Measurements from ENCODE around the gene CROCC2. TPM values are rescaled to one million over a fixed set of nuclear protein-coding genes. Genes with fewer than 3 reads are reported as not detected.

CROCC2 gene
- total RNA-seq, 1 donor from 2014 or later: not detected

- H3K4me3 ChIP-seq (ENCODE audit: low read depth, low read length): no peak overlapping the region
- TF ChIP-seq, protein P1, sequence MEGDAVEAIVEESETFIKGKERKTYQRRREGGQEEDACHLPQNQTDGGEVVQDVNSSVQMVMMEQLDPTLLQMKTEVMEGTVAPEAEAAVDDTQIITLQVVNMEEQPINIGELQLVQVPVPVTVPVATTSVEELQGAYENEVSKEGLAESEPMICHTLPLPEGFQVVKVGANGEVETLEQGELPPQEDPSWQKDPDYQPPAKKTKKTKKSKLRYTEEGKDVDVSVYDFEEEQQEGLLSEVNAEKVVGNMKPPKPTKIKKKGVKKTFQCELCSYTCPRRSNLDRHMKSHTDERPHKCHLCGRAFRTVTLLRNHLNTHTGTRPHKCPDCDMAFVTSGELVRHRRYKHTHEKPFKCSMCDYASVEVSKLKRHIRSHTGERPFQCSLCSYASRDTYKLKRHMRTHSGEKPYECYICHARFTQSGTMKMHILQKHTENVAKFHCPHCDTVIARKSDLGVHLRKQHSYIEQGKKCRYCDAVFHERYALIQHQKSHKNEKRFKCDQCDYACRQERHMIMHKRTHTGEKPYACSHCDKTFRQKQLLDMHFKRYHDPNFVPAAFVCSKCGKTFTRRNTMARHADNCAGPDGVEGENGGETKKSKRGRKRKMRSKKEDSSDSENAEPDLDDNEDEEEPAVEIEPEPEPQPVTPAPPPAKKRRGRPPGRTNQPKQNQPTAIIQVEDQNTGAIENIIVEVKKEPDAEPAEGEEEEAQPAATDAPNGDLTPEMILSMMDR (IDR thresholded peaks at IDR 0.05; ENCODE audit: insufficient read depth, low read length, poor library complexity, severe bottlenecking): no peak
- no peaks in the 10 kb centered on the region for H3K36me3 ChIP-seq (ENCODE audit: control insufficient read depth, insufficient read depth, low read length)
- peaks cover 18% of the 10 kb centered on the region for H3K27me3 ChIP-seq (ENCODE audit: control insufficient read depth, insufficient read depth, low read length)
- DNase-seq (ENCODE audit: low read depth): no peak
These were observed 28.0 kb downstream of the CROCC2 start for GRCh38 chr2:240933966-240934700.

DNA sequence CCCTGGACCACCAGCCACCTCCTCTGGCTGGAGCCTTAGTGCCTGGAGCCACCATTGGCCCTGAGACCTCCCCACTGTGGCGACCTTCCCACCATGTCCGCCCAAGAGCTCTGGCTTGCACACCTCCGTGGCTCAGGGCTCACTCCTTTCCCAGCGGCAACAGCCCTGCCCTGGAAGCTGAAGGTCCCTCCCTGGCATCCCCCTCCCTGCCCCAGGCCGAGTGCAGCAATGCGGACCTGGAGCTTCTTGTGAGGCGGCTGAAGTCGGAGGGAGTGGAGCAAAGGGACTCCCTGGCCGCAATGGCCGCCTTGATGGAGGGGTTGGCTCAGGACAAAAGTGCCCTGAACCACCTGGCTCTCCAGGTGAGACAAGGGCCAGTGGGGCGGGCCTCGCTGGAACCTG lies 28.6 kb downstream of the CROCC2 start:
- TF ChIP-seq, protein P1 (IDR thresholded peaks at IDR 0.05; ENCODE audit: insufficient read depth, low read length, poor library complexity, severe bottlenecking): no peak
- peaks cover 18% of the 10 kb centered on the region for H3K27me3 ChIP-seq (ENCODE audit: control insufficient read depth, insufficient read depth, low read length)
- no peaks in the 10 kb centered on the region for H3K36me3 ChIP-seq (ENCODE audit: control insufficient read depth, insufficient read depth, low read length)
- DNase-seq (ENCODE audit: low read depth): no peak
- H3K4me3 ChIP-seq (ENCODE audit: low read depth, low read length): no peak overlapping the region

DNA sequence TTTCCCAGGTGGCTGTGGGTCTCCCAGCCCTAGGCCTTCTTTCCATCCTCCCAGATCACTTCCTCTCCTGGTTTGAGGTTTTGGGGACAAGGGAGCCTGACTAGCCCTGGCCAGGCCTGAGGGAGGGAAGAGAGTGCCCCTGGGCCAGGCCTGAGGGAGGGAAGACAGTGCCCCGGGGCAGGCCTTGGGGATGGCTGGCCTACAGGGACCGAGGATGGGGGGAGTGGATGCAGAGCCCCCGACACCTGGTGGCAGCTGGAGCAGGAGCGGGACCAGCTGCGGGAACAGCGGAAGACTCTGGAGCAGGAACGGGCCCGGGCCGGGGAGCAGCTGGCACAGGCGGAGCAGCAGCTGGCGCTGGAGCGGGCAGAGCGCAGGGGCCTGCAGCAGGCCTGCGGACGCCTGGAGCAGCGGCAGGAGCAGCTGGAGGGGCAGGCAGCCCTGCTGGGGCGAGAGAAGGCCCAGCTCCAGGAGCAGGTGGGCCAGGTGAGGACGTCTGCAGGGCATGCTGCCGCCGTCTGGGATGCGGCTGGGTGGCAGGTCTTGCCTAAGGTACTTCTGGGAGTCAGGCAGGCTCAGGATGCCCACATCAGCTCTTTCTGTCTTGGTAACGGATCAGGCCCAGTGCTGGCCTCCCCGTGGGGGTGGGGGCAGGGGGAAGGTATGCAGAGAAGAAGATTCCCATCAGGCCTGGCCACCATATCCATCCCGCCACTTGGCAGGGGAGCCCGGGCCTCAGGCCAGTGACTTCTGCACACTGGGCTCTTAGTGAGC lies 29.2 kb downstream of the CROCC2 start:
- no peak for DNase-seq (ENCODE audit: low read depth)
- Histone ChIP-seq H3K4me3 (ENCODE audit: low read depth, low read length) (no peak overlapping the region), H3K36me3 (ENCODE audit: control insufficient read depth, insufficient read depth, low read length) (no peaks in the 10 kb centered on the region), H3K27me3 (ENCODE audit: control insufficient read depth, insufficient read depth, low read length) (peaks cover 14% of the 10 kb centered on the region)
- TF ChIP-seq, protein P1 (IDR thresholded peaks at IDR 0.05; ENCODE audit: insufficient read depth, low read length, poor library complexity, severe bottlenecking): no peak

DNA sequence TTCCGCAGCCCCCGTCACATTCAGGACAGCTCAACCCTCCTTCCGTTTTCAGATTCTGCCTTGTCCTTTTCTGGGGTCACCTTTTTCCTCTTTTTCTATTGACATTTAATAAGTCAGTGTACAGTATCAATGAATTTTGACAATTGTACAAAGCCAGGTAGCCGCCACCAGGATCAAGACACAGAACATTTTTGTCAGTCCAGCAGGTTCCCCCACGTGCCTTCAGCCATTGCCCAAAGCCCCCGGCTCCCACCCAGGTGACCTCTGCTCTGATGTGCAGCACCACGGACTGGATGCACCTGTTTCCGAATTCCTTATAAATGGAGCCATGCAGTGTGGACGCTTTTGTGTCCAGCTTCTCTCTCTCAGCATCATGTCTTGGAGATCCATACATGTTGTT lies 30.0 kb downstream of the CROCC2 start:
- Histone ChIP-seq H3K4me3 (ENCODE audit: low read depth, low read length) (no peak overlapping the region), H3K27me3 (ENCODE audit: control insufficient read depth, insufficient read depth, low read length) (peaks cover 9% of the 10 kb centered on the region), H3K36me3 (ENCODE audit: control insufficient read depth, insufficient read depth, low read length) (no peaks in the 10 kb centered on the region)
- TF ChIP-seq, protein P1 (IDR thresholded peaks at IDR 0.05; ENCODE audit: insufficient read depth, low read length, poor library complexity, severe bottlenecking): no peak
- DNase-seq (ENCODE audit: low read depth): no peak

DNA sequence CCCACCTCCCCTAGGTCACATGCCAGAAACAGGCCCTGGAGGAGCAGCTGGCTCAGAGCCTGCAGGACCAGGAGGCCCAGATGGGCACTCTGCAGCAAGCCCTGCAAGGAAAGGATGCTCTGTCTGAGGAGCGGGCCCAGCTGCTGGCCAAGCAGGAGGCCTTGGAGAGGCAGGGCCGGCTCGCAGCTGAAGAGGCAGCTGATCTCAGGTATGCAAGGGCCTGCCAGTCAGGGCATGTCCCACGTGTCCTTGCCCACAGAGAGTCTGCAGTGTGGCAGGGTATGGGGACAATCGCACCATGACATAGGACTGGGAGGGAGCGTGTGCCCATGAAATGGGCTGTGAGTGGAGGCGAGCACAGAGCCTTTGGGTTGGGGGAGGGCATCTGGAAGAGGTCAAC lies 39.9 kb downstream of the CROCC2 start:
- H3K27me3 ChIP-seq (ENCODE audit: control insufficient read depth, insufficient read depth, low read length): peaks cover 4% of the 10 kb centered on the region
- DNase-seq (ENCODE audit: low read depth): no peak
- H3K36me3 ChIP-seq (ENCODE audit: control insufficient read depth, insufficient read depth, low read length): no peaks in the 10 kb centered on the region
- no peak overlapping the region for H3K4me3 ChIP-seq (ENCODE audit: low read depth, low read length)
- TF ChIP-seq, protein P1 (IDR thresholded peaks at IDR 0.05; ENCODE audit: insufficient read depth, low read length, poor library complexity, severe bottlenecking): no peak
